HG03159 (cell line): ENCODE measurements around the gene CELSR1.
"Not testable (repeated sequence)": the region's sequence is repeated elsewhere in the genome, so short reads cannot be mapped to it uniquely, and the experiment has no call there.

Experiments
- ATAC-seq: cut with Tn5 transposase; IDR thresholded peaks from one replicate; pipeline ENCODE4 v1.9.1; 2021; ENCODE audit warnings: mild to moderate bottlenecking, moderate library complexity; ENCODE audit not compliant: unreplicated experiment

CELSR1 gene

GRCh38 chr22:46336119-46337078 is 201.0 kb downstream of the CELSR1 start:
- peak; percentile 12 for ATAC-seq

- peak; percentile 70 for ATAC-seq
Observed at GRCh38 chr22:46335201-46336118, 202.0 kb downstream of the CELSR1 start, which contains the start of gene TRMU. Gene TRMU (plus strand): TSS chr22:46335714. CDS start chr22:46335765, 51 bp downstream.

- ATAC-seq: no peak
Observed at GRCh38 chr22:46331496-46331895, 205.9 kb downstream of the CELSR1 start.

- no peak for ATAC-seq
Observed at GRCh38 chr22:46330426-46330825, 207.0 kb downstream of the CELSR1 start.

- ATAC-seq: no peak
Observed at GRCh38 chr22:46329616-46330015, 207.8 kb downstream of the CELSR1 start.

GRCh38 chr22:46328797-46329196 is 208.6 kb downstream of the CELSR1 start:
- ATAC-seq: no peak

GRCh38 chr22:46327691-46328465 is 209.5 kb downstream of the CELSR1 start:
- ATAC-seq: no peak

GRCh38 chr22:46326066-46326680 is 211.2 kb downstream of the CELSR1 start:
- no peak for ATAC-seq

- no peak for ATAC-seq
Observed at GRCh38 chr22:46323162-46323561, 214.3 kb downstream of the CELSR1 start.

- no peak for ATAC-seq
Observed at GRCh38 chr22:46322711-46323110, 214.7 kb downstream of the CELSR1 start.

- no peak for ATAC-seq
Observed at GRCh38 chr22:46320716-46321386, 216.6 kb downstream of the CELSR1 start.

- no peak for ATAC-seq
Observed at GRCh38 chr22:46320166-46320710, 217.2 kb downstream of the CELSR1 start.

GRCh38 chr22:46319319-46319718 is 218.1 kb downstream of the CELSR1 start:
- ATAC-seq: no peak

- ATAC-seq: no peak
Observed at GRCh38 chr22:46318576-46318975, 218.8 kb downstream of the CELSR1 start.

GRCh38 chr22:46317646-46318045 is 219.8 kb downstream of the CELSR1 start:
- no peak for ATAC-seq

GRCh38 chr22:46315976-46316375 is 221.4 kb downstream of the CELSR1 start:
- ATAC-seq: no peak

- not testable (repeated sequence) for ATAC-seq
Observed at GRCh38 chr22:46312848-46313247, 224.6 kb downstream of the CELSR1 start.

GRCh38 chr22:46312056-46312455 is 225.4 kb downstream of the CELSR1 start:
- no peak for ATAC-seq
